Ectodermal cell (in vitro differentiated cells): Measurements from ENCODE around the gene OXNAD1.

Experiments used
- H3K27ac ChIP-seq: 2 replicates; pipeline ENCODE4 v1.7.0; 2013; ENCODE audit warnings: mild to moderate bottlenecking, low read depth, low read length; ENCODE audit not compliant: insufficient read depth, poor library complexity, severe bottlenecking
- H3K27me3 ChIP-seq: 2 replicates; pipeline ENCODE4 v1.7.0; 2013; ENCODE audit warnings: mild to moderate bottlenecking, low read length; ENCODE audit not compliant: insufficient read depth, control insufficient read depth, poor library complexity, severe bottlenecking
- H3K36me3 ChIP-seq: one replicate; pipeline ENCODE4 v1.7.0; 2013; ENCODE audit warnings: low read length; ENCODE audit not compliant: control insufficient read depth, insufficient read depth
- H3K4me1 ChIP-seq: one replicate; pipeline ENCODE4 v1.7.0; 2013; ENCODE audit warnings: low read length; ENCODE audit not compliant: control insufficient read depth, insufficient read depth
- H3K4me3 ChIP-seq: 2 replicates; pipeline ENCODE4 v1.7.0; 2013; ENCODE audit warnings: low read depth, low read length, control low read depth; ENCODE audit not compliant: insufficient read depth
- H3K9me3 ChIP-seq: 2 replicates; pipeline ENCODE4 v1.7.0; 2013; ENCODE audit warnings: mild to moderate bottlenecking, low read length, moderate library complexity; ENCODE audit not compliant: control insufficient read depth
- WGBS, 2 experiments: methylation state at CpG; one replicate each; pipeline ENCODE4 v1.1.7; 2013; ENCODE audit warnings: missing lambda C conversion rate in 2 of 2; 5-methylcytosine and 5-hydroxymethylcytosine counted together

OXNAD1 gene

GRCh38 chr3:16335333-16335732, 70.3 kb downstream of the OXNAD1 start:
- H3K36me3 ChIP-seq, result no peaks in the 10 kb centered on the region

GRCh38 chr3:16335772-16336645, 71.0 kb downstream of the OXNAD1 start:
- Histone ChIP-seq H3K36me3 (no peaks in the 10 kb centered on the region), H3K9me3 (no peaks in the 10 kb centered on the region), H3K4me3 (no peak overlapping the region), H3K27ac (no peak overlapping the region), H3K27me3 (no peaks in the 10 kb centered on the region), H3K4me1 (peaks cover 11% of the 10 kb centered on the region)
- 74 to 78% methylated on average over 14 of the region's 14 CpGs for WGBS, 2 experiments

More at GRCh38 chr3:16335333-16335732, 70.3 kb downstream of the OXNAD1 start:
- peaks cover 16% of the 10 kb centered on the region for H3K4me1 ChIP-seq
- no peak overlapping the region for H3K4me3 ChIP-seq
- H3K9me3 ChIP-seq, result no peaks in the 10 kb centered on the region
- no peaks in the 10 kb centered on the region for H3K27me3 ChIP-seq
- H3K27ac ChIP-seq, result no peak overlapping the region
- 82% methylated on average over 5 of the region's 5 CpGs for WGBS, 2 experiments

GRCh38 chr3:16336825-16337224, 71.8 kb downstream of the OXNAD1 start:
- WGBS, 2 experiments, result 92 to 93% methylated on average over 5 of the region's 6 CpGs
- H3K36me3 ChIP-seq, result no peaks in the 10 kb centered on the region
- no peak overlapping the region for H3K27ac ChIP-seq
- no peaks in the 10 kb centered on the region for H3K27me3 ChIP-seq
- no peak overlapping the region for H3K4me3 ChIP-seq
- peaks cover 11% of the 10 kb centered on the region for H3K4me1 ChIP-seq
- H3K9me3 ChIP-seq, result no peaks in the 10 kb centered on the region

GRCh38 chr3:16337856-16338540, 73.0 kb downstream of the OXNAD1 start:
- WGBS, 2 experiments, result 94 to 95% methylated on average over 15 of the region's 15 CpGs
- Histone ChIP-seq H3K27me3 (no peaks in the 10 kb centered on the region), H3K27ac (no peak overlapping the region), H3K4me3 (no peak overlapping the region), H3K9me3 (no peaks in the 10 kb centered on the region), H3K4me1 (peaks cover 11% of the 10 kb centered on the region), H3K36me3 (no peaks in the 10 kb centered on the region)

GRCh38 chr3:16338999-16339398, 74.0 kb downstream of the OXNAD1 start:
- Histone ChIP-seq H3K9me3 (no peaks in the 10 kb centered on the region), H3K36me3 (no peaks in the 10 kb centered on the region), H3K4me1 (peaks cover 11% of the 10 kb centered on the region), H3K27ac (no peak overlapping the region), H3K4me3 (no peak overlapping the region), H3K27me3 (no peaks in the 10 kb centered on the region)
- 100% methylated on average over 1 of the region's 1 CpG for WGBS, 2 experiments

- no peak overlapping the region for H3K4me3 ChIP-seq
- no peak overlapping the region for H3K27ac ChIP-seq
- WGBS, 2 experiments, result 90 to 95% methylated on average over 1 of the region's 1 CpG
- H3K9me3 ChIP-seq, result no peaks in the 10 kb centered on the region
- H3K4me1 ChIP-seq, result peaks cover under 1% of the 10 kb centered on the region
- no peaks in the 10 kb centered on the region for H3K36me3 ChIP-seq
- no peaks in the 10 kb centered on the region for H3K27me3 ChIP-seq
Observed at GRCh38 chr3:16343101-16343500, 78.1 kb downstream of the OXNAD1 start.

GRCh38 chr3:16346413-16347081, 81.5 kb downstream of the OXNAD1 start:
- no peaks in the 10 kb centered on the region for H3K27me3 ChIP-seq
- H3K4me1 ChIP-seq, result peaks cover 6% of the 10 kb centered on the region
- whole genome bisulfite sequencing, 2 experiments, result 90 to 95% methylated on average over 7 of the region's 7 CpGs
- no peaks in the 10 kb centered on the region for H3K9me3 ChIP-seq
- H3K27ac ChIP-seq, result no peak overlapping the region
- H3K36me3 ChIP-seq, result no peaks in the 10 kb centered on the region
- H3K4me3 ChIP-seq, result no peak overlapping the region

- Histone ChIP-seq H3K9me3 (no peaks in the 10 kb centered on the region), H3K4me3 (no peak overlapping the region), H3K27me3 (no peaks in the 10 kb centered on the region), H3K27ac (no peak overlapping the region), H3K36me3 (no peaks in the 10 kb centered on the region), H3K4me1 (peaks cover 8% of the 10 kb centered on the region)
- WGBS, 2 experiments, result 95% methylated on average over 4 of the region's 4 CpGs
Observed at GRCh38 chr3:16347548-16347947, 82.5 kb downstream of the OXNAD1 start.

- Histone ChIP-seq H3K27me3 (no peaks in the 10 kb centered on the region), H3K9me3 (no peaks in the 10 kb centered on the region), H3K27ac (no peak overlapping the region), H3K4me1 (peaks cover 14% of the 10 kb centered on the region), H3K4me3 (no peak overlapping the region), H3K36me3 (no peaks in the 10 kb centered on the region)
- 80 to 94% methylated on average over 2 of the region's 2 CpGs for WGBS, 2 experiments
Observed at GRCh38 chr3:16349986-16350596, 85.1 kb downstream of the OXNAD1 start.
